HG02852 (cell line): ENCODE data around the gene KDM5A.
"Not testable (repeated sequence)": the region's sequence is repeated elsewhere in the genome, so short reads cannot be mapped to it uniquely, and the experiment has no call there.

Source experiments
- ATAC-seq: cut with Tn5 transposase; IDR thresholded peaks from one replicate; pipeline ENCODE4 v1.9.1; 2021; ENCODE audit warnings: mild to moderate bottlenecking, moderate library complexity; ENCODE audit not compliant: unreplicated experiment

Gene KDM5A

GRCh38 chr12:334125-334524, 55.0 kb downstream of the KDM5A start:
- ATAC-seq, result no peak

GRCh38 chr12:332581-333205, 56.4 kb downstream of the KDM5A start:
- no peak for ATAC-seq

- ATAC-seq, result no peak
Measured at GRCh38 chr12:331287-331686, 57.8 kb downstream of the KDM5A start.

- no peak for ATAC-seq
Measured at GRCh38 chr12:325906-326305, 63.2 kb downstream of the KDM5A start.

GRCh38 chr12:323507-323906, 65.6 kb downstream of the KDM5A start:
- no peak for ATAC-seq

- no peak for ATAC-seq
Measured at GRCh38 chr12:321606-322326, 67.4 kb downstream of the KDM5A start.

- no peak for ATAC-seq
Measured at GRCh38 chr12:318759-319515, 70.2 kb downstream of the KDM5A start.

GRCh38 chr12:308511-308910, 80.6 kb downstream of the KDM5A start:
- ATAC-seq, result no peak

GRCh38 chr12:307406-307805, 81.7 kb downstream of the KDM5A start:
- no peak for ATAC-seq

GRCh38 chr12:304805-305204, 84.3 kb downstream of the KDM5A start:
- ATAC-seq, result no peak

GRCh38 chr12:302766-303165, 86.4 kb downstream of the KDM5A start:
- ATAC-seq, result not testable (repeated sequence)

- not testable (repeated sequence) for ATAC-seq
Measured at GRCh38 chr12:300166-300565, 89.0 kb downstream of the KDM5A start.

GRCh38 chr12:299511-299910, 89.6 kb downstream of the KDM5A start:
- not testable (repeated sequence) for ATAC-seq

GRCh38 chr12:298059-298458, 91.1 kb downstream of the KDM5A start:
- not testable (repeated sequence) for ATAC-seq

- ATAC-seq, result no peak
Measured at GRCh38 chr12:295132-295531, 94.0 kb downstream of the KDM5A start.

- no peak for ATAC-seq
Measured at GRCh38 chr12:293199-293598, 95.9 kb downstream of the KDM5A start.

GRCh38 chr12:292186-292585, 96.9 kb downstream of the KDM5A start:
- no peak for ATAC-seq

GRCh38 chr12:291153-291723, 97.9 kb downstream of the KDM5A start:
- ATAC-seq, result no peak

- ATAC-seq, result no peak
Measured at GRCh38 chr12:288687-289086, 100.4 kb downstream of the KDM5A start.

- no peak for ATAC-seq
Measured at GRCh38 chr12:286531-287300, 102.4 kb downstream of the KDM5A start.

- ATAC-seq, result no peak
Measured at GRCh38 chr12:278046-278445, 111.1 kb downstream of the KDM5A start.
